ENCODE measurements around the gene PSMD7. TPM values are rescaled to one million over a fixed set of nuclear protein-coding genes. Genes with fewer than 3 reads are reported as not detected.
"Not testable (repeated sequence)": the region's sequence is repeated elsewhere in the genome, so short reads cannot be mapped to it uniquely, and the experiment has no call there.

The PSMD7 gene
- total and polyA plus RNA-seq, 8 donors = 19.5 to 39.7 (median 30.0) TPM

GRCh38 chr16:74339226-74339625, 42.6 kb downstream of the PSMD7 start:
- DNase-seq; FAIRE-seq; ATAC-seq; intact Hi-C loops (cut with DNase I); H3K27ac ChIP-seq; H3K9me3 ChIP-seq; H3K4me3 ChIP-seq; H3K27me3 ChIP-seq; H3K4me1 ChIP-seq: not testable (repeated sequence)
- 94 to 97% methylated on average over 10 of the region's 10 CpGs for WGBS, 2 donors
- H3K36me3 ChIP-seq = peaks cover 0 to 30% (median 5%) of the 10 kb centered on the region in 3 donors

GRCh38 chr16:74353038-74353437, 56.4 kb downstream of the PSMD7 start:
- intact Hi-C loops (cut with DNase I); FAIRE-seq; H3K4me3 ChIP-seq; H3K4me1 ChIP-seq; H3K27ac ChIP-seq; DNase-seq; H3K27me3 ChIP-seq; H3K9me3 ChIP-seq: not testable (repeated sequence)
- WGBS, 2 donors = 90 to 92% methylated on average over 4 of the region's 4 CpGs
- peak in 1 of 4 donors; percentile 32 for ATAC-seq
- peaks cover 0 to 27% (median 16%) of the 10 kb centered on the region in 3 donors for H3K36me3 ChIP-seq

Other genes starting within 250 kb of the PSMD7 start
- 1 to 10 TPM in 4 of 6 donors, not detected in 2; 1.7 to 4.3 (median 3.7) TPM for gene NPIPB15, start 79.5 kb downstream of the PSMD7 start, total RNA-seq
- 10 to 100 TPM; 31.9 to 76.5 TPM for gene NPIPB15, start 79.5 kb downstream of the PSMD7 start, polyA plus RNA-seq
- 1 to 10 TPM in 2 of 6 donors, under 1 TPM in 4; 0.21 to 1.5 (median 0.66) TPM for gene CLEC18B, start 124.7 kb downstream of the PSMD7 start, total RNA-seq
- gene CLEC18B, start 124.7 kb downstream of the PSMD7 start, polyA plus RNA-seq = 1 to 10 TPM; 1.2 to 3.1 TPM